ENCODE data around the gene LST1.

- TF ChIP-seq CTCF (IDR thresholded peaks at IDR 0.05; ENCODE audit: low read length) = no peak
- TF ChIP-seq EZH2phosphoT487 (IDR thresholded peaks at IDR 0.05; ENCODE audit: low read length) = no peak
Measured at GRCh38 chr6:31575952-31576685, 10.0 kb upstream of the LST1 start.
